Measurements from ENCODE around the gene TARBP2.
"Not testable (repeated sequence)": the region's sequence is repeated elsewhere in the genome, so short reads cannot be mapped to it uniquely, and the experiment has no call there.

TARBP2 gene

DNA sequence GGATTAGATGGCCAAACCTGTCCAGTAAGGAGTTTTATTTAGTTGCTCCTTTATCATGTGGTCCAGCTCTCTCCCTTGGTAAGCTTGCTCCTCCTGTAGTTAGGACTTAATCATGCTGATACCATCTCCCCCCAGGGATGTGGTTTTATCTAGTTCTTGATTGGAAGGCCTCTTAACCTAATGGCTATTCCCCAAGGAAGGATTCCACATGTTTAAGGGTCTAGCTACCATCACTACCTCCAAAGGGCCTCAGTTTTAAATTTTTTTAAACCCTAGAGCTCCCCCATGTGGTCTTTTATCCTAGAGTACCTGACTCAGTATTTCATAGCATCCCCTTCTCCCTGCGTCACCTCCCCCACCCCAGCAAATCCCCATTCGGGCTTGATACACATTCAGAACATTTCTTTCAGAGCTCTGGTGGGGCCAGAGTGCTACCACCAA lies 24.3 kb upstream of the TARBP2 start:
- no peak for DNase-seq

DNA sequence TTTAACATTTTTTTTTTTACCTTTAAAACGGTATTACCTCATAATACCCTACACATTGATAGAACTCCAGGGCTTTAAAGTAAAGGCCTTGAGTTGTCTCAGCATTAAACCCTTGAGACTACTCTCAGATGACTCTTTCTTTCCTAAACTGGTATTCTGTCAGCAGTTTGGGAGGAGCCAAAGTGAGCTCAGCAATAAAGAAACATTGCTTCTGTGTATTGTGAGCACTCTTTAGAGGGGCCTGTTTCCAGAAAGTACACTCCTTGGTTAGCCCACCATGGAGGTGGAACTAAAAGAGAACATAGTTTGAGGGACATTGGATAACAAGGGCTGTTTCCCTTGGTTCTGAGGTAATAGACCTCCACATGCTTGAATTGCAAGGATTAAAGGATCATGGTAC lies 22.2 kb upstream of the TARBP2 start:
- no peak for DNase-seq

DNA sequence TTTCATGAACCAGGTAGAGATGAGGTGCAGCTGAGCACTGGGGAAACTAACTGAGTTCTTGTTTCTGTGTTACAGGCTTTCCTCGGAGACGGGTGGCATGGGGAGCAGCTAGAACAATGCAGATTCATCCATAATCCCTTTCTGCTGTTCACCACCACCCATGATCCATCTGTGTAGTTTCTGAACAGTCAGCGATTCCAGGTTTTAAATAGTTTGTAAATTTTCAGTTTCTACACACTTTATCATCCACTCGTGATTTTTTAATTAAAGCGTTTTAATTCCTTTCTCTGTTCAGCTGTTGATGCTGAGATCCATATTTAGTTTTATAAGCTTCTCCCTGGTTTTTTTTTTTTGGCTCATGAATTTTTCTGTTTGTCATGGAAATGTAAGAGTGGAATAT lies 21.8 kb upstream of the TARBP2 start:
- DNase-seq = no peak

DNA sequence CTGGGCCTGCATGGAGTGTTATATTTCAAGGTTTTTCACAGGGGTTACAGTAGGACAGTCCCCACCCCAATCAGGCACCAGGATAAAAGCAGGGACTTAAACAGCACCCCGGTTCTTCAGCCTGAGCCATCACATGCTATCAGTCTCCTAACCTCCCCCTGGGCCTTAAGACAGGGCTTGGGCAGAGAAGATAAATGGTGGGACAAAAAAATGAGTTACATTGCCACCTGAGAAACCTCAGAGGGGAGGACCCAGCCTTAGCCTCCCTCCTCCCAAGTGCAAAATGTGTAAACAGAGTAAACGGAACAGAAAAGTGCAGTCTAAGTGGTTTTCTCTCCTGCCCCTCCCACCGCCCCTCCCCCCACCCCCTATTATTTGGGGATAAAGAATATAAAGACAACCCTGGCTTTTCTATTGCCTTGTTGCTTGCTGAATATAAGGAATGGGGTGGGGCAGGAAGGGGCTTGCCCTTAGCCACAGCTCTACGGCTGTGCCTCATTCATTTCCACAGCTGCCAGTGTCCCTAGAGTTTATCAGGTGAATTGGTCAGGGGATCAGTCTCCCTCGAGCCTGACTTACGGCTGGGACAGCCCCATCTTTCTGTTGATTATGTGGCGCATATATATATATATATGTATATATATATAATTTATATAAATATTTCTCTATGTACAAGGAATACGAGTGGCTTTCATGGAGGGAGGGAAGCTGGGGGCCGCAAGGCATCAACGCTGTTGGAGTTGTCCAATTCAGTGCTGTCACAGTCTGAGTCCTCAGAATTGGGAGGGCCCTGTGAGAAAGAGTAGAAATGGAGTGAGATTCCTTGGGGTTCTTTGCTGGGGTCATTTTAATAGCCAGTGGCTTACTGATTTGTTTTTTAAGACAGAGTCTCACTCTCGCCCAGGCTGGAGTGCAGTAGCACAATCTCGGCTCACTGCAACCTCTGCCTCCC lies 20.3 kb upstream of the TARBP2 start:
- DNase-seq = no peak

DNA sequence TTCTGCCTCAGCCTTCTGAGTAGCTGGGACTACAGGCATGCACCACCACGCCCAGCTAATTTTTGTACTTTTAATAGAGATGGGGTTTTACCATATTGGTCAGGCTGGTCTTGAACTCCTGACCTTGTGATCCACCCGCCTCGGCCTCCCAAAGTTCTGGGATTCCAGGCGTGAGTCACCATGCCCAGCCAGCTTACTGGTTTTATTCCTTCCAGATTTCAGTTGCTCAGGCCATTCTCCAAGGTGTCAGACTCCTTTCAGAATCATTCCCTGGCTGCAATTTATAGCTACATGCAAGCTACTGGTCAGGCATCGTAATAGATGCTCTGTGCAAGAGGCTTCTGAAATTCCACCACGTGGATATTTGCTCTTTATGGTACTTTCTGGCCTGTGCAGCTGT lies 19.6 kb upstream of the TARBP2 start:
- not testable (repeated sequence) for DNase-seq

DNA sequence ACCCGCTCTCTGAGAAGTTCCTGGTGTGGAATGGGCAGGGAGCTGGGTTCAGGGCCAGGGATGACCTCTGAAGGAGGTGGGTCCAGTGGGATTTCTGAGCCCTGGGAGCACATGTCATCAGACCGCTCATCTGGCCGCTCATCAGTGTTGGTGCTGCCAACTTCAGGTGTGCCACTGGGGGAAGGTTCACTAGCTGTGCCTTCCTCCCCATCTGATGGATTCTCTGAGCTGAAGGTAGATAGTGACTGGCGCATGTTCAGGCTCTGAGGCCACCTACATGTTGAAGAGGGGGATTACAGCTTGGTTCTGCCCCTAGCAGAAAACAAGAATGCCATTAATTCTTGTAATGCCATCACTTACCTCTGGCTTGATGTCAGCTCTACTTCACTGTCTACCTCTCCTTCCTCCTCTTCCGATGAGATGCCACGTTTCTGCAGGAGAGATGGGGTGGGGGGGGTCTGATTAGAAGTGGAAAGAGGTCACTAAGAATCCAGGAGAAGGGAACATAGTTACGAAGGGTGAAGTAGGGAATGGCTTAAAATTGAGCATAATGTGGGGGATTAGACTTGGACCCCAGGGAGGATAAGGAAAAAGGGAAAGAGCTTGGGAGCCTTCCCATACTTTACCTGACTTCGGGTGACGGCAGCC lies 19.0 kb upstream of the TARBP2 start:
- no peak for DNase-seq

DNA sequence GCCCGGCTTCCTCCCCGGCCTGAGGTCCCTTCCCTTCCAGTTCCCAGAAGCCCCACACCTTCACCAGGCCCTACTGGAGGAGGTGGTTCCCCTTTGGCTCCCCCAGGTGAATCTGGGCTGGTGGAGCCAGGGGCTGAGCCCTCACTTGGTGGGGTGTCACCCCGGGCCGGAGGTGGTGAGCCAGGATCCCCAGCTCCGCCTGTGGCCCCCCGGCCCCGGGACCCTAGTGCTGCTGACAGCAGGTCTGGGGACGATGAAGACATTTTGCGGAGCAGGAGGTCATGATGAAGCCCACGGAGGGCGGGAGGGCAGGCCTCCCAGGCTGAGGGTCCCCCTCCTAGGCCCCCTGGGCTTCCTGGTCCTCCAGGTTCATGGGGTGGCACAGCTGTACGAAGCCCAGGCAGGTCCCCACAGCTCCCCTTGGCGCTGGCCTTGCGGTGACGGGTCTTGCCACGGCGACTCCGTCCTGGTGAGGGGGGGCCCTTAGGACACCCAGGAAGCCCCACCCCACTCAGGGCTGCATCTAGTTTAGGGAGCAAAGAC lies 18.4 kb upstream of the TARBP2 start:
- DNase-seq = no peak

DNA sequence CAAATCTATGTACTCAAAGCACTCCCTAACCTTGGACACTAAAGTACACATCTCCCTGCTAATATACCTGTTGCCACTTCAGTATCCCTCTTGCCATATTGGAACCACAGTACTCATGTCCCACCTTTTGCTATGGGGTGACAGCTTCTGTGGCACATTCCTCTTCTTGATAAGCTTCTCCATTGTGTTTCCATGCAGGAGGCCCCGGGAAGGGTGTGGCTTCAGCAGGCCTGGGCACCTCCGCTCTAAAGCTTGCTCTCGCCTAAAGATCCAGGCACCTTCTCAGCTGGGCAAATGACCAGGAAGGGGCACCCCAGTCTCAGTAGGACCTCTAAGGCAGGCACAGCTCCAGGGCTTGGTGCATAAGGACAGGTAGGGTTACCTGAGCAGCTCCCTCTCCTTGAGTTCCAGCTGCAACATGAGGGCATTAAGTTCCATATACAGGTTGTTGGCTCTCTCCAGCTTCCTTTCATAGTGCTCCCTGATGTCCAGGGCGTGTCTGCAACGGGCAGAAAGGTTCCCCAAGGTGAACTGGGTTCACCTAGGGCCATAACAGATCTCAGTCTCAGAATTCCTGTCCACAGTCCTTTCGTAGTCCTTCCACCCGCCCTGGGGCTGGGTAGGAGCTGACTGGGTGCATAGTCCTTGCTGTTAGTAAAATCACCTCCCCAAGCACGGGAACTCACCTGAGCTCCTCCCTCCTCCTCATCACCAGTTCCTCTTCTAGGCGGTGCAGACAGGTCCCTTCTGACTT lies 17.7 kb upstream of the TARBP2 start:
- no peak for DNase-seq

DNA sequence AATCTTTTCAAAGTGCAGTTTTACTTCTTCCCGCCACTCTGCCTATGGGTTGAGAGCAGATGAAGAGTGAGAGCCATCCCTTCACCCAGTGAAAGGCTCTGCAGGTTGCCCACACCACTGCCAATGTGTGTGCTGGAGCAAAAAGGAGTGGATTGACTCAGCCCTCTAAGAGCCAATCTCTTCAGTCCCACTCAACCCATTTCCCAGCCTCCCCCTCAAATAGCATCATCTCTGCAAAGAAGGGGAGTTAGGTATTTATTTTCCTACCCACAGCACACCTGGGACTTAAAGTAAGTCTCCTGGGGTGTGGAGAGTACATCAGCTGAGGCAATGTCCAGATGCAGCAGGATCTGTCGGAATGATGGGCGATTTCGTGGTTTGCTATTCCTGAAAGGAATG lies 17.1 kb upstream of the TARBP2 start:
- no peak for DNase-seq

DNA sequence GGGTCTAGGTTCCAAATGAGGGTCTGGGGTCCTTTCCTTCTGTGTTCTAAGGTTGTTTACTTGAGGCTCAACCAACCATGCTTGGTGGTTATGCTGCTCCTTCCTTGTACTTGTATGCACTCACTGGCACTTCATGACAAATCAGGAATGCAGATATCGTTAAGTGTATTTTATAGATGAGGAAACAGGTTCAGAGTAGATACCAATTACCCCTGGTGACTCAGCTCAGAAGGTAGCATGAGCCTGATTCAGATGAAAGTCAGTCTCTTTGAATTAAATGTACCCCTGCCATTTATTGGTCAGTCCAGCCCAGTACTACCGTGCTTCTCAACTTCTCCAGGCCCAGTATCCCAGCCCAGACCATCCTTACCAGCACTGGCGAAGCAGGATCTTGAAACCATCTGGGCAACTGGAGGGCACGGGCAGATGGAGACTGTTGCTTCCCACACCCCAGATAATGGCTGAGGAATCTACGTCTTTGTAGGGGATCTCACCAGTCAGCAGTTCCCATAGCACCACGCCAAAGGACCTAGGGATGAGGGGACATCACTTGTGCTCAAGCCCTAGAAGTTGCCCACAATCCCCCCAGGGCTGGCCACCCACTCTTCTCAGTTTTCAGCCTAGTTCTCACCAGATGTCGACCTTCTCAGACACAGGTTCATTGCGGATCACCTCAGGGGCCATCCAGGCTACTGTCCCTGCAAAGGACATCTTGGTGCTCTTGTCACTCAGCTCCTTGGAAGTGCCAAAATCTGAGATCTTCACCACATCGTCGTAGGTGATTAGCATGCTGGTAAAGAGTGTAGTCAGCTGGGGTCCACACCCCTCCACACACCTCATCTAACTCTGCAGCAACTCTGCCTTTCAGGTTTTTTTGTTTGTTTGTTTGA lies 16.2 kb upstream of the TARBP2 start:
- DNase-seq = no peak

DNA sequence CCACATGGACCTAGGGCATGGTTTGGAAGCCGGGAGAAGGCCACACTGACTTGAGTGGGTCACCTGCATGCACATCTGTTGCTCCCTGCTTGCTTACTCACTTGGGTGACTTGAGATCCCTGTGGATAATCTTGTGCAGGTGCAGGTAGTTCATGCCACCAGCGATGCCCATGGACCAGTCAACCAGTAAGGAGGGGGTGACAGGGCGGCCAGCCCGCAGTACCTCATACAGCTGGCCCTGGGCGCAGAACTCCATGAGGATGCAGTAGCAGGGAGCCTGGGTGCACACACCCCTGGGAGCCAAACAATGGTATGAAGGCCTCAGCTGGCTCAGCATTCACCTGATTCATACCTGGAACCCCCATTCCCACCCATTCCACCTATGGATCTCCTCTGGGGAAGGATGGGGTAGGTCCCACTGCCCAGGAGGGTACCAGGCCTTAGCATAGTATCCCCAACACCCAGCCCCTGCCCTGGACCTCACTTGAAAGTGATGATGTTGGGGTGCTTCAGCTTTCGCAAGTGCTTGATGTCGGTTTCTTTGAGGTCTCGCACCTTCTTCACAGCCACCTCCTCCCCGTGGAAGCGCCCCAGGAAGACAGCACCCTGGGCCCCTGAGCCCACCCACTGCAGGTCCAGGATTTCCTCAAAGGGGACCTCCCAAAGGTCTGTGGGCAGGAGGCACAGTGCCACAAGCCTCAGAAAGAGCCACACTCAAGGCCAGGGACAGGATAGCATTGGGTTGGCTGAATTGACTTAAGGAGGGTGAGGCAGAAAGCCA lies 14.9 kb upstream of the TARBP2 start:
- no peak for DNase-seq

DNA sequence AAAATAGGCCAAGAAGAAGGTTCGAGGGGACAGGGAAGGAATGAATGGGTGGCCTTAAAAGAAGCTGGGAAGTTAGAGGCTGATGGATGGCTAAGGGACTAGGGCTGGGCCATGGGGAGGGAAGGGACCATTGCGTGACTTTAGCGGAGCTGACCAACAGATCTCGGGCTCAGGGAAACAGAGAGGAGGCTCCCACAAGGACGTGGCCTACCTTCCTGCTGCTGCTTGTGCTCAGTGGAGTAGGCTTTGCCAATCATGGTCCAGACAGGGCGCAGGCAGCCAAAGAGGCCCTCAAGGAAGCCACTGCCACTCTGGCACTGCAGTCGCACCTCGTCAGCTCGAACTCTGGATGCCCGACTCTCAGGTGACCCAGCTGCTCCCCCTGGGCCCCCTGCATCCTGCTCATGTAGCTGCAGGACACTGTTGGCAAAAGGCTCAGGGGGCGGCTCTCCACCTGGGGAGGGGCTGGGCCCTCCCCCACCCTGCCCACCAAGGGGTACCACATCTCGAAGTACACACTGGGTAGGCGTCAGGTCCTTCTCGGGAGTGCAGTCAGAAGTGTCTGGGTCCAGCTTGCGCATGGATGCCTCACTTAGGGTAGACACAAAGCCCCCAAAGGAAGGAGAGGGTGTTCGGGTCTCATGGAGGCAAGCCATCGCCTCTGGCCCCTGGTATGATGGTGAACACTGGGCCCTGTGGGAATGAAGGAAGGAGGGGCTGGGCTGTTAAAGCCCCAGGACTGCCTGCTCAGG lies 14.2 kb upstream of the TARBP2 start:
- DNase-seq = no peak

DNA sequence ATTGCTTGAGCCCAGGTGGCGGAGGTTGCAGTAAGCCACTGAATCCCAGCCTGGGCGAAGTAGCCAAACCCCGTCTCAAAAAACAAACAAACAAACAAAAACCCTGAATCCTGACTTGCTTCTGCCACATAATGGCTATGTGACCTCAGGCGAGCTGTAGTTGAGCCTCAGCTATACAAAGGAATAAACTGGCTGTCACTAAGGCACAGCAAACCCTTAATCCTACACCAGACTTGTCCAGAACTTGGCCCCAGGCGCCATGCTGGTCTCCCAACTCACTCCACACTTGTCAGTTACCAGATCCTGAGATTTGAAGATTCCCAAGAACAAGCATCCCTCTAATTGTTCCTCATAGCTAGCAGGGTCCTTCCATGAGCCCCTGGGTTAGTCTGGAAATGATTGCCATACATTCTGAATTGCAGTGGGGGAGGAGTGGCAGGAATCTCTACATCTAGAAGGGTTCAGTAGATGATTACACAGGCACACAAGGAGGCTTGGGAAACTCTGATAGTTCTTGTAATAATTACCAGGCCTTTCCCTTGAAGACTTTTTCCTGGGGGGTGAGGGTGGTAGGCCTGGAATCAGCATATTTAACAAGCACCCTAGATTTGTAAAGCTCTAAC lies 11.7 kb upstream of the TARBP2 start:
- DNase-seq = no peak

DNA sequence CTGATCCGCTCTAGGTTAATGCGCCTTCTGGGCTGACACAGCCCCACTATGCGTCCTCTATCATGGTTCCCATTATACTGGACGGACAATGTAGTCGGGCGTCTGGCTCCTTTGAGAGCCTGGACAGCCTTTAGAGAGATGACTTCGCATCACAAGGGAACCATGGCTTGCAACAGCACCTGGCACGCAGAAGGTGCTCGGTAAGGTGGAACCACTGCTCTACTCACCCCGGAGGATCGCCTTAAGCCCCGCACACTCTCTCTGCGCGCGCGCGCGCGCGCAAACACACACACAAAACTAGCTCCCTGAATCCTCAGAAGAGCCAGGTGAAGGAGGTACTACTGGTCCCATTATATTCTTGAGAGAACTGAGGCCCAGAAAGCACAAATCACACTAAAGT lies 8.9 kb upstream of the TARBP2 start:
- no peak for DNase-seq

DNA sequence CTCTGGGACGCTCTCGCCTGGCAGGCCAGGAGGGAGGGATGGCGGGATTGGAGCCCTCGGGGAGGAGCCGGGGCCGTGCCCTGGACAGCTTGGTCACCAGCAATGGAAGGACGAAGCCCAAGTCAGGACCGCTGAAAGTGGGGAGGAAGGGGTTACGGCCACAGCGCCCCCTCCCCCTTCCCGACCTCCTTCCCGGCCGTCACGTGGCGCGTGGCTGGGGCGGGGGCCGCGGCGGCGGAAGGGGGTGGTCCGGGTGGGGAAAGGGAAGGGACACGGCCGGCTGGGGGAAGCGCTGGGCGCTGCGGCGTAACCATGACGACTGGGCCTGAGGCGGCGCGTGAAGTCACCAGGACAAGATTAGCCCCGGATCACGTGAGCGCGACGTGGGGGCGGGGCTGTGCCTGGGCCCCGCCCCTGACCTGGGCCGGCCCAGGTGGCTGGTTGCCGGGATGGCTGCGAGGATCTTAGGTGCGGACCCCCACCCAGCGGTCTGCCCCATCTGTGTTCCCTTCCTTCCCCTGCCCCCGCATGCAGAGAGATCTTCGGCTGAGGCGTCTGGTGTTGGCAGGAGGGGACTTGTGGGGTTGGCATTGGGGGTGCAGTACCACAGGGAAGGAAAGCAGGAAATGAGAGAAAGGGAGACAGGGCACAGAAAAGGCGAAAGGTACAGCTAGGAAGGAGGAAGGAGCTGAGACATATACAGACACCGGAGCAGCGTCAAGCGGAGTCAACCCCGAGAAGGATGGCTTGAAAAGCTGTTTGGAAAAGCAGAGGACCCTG lies 8.1 kb upstream of the TARBP2 start:
- DNase-seq = peak; percentile 97

DNA sequence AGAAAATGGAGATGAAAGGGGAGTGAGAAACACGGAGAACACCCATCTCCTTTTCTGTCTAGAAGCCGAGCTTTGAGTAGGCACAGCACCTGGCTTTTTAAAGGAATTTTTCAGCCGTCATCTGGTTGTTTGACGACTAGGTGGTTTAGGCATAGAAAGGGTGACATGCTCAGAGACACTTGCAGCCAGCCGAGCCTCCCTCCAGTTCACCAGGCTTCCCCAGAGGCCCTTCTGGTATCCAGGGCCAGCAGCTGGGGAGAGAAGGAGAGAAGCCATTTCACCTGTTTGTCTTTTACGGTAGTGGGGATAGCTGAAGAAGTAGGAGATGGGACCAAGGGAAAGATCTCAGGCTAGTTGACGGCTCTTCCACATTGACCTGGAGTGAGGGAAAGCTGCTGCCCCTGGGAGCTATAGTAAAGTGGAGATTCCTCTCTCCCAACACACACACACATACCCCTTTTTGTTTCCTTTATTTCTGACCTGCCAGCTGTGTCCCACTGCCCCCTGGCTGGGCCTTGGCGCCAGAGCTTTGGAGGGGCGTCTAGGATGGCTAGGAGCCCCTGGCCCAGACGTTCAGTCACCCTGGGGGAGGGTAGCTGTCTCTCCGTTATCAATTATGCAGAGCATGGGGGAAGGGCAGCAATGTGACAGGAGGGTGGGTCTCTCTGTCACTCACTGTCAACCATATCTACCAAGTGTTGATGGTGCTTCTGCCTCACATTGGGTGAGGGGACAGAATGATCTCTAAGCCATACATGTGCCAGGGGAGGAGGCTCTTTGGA lies 7.3 kb upstream of the TARBP2 start:
- DNase-seq = peak; percentile 36

DNA sequence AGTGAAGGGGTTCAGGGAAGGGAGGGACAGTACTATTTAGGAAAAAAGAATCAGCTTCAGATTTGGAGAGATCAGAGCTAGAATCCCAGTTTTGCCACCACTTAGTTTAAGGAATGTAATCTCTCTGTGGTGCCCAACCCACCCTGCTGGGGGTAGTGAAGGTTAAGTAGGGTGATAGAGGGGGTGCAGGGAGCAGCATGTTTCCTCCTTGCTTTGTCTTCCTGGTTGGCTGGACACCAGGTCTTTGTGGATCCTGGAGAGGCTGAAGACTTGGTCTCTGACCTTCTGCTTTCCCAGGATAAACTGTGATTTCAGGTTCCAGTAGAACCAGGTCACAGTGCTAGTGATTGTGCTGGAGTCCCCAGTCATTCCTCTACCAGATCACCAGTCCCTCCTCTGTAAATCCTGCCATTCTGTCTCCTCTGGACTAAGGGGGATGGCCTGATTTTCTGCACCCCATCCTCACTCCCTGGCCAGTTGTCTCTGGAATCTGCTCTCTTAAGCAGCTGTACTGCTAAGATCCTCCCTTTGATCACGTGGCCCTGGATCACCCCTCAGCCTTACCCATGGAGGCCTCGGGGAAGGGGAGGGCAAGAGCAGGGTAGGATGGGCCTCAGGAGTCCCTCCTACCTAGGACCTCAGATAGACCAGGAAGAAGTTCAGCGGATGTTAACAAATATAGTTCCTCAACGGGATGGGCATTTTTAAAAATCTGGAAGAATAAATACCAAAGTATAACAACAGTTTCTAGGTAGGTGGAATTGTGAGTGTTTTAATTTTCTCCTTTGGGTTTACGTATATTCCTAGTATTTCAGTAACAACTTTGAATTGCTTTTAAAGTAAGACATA lies 5.0 kb upstream of the TARBP2 start:
- no peak for DNase-seq

DNA sequence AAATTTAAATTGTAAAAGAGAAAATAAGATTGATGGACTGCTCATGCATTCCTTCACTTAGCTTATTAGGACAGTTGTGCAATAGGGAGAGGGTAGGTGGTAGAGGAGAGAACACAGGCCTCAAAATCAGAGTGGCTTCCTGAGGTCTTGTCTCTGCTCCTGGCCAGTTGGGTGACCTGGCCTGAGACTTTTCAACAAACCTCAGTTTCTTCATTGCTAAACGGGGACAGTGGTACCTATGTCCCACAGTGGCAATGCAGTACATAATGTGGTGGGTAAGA lies 4.4 kb upstream of the TARBP2 start:
- no peak for DNase-seq
